Fibroblast of lung (primary cell): ENCODE data around the gene PTPMT1.
"Not testable (repeated sequence)": the region's sequence is repeated elsewhere in the genome, so short reads cannot be mapped to it uniquely, and the experiment has no call there.

Source experiments
- EZH2 ChIP-seq: IDR thresholded peaks from 2 replicates; pipeline ENCODE4 v1.5.1; 2012; ENCODE audit warnings: low read length, control low read depth, mild to moderate bottlenecking; ENCODE audit errors: missing control alignments
- TF ChIP-seq, protein P1 (sequence below), 2 donors: IDR thresholded peaks in 1 of 2; conservative IDR thresholded peaks in 1 of 2; 1 replicate in 1 of 2; 2 replicates in 1 of 2; pipeline ENCODE4 v1.5.1; 2011 to 2012; ENCODE audit warnings: low read length in 2 of 2, control low read depth in 1 of 2, inconsistent platforms in 1 of 2, low read depth in 1 of 2, mild to moderate bottlenecking in 1 of 2

GRCh38 chr11:47546274-47546673 is 19.1 kb upstream of the PTPMT1 start:
- TF ChIP-seq, protein P1, sequence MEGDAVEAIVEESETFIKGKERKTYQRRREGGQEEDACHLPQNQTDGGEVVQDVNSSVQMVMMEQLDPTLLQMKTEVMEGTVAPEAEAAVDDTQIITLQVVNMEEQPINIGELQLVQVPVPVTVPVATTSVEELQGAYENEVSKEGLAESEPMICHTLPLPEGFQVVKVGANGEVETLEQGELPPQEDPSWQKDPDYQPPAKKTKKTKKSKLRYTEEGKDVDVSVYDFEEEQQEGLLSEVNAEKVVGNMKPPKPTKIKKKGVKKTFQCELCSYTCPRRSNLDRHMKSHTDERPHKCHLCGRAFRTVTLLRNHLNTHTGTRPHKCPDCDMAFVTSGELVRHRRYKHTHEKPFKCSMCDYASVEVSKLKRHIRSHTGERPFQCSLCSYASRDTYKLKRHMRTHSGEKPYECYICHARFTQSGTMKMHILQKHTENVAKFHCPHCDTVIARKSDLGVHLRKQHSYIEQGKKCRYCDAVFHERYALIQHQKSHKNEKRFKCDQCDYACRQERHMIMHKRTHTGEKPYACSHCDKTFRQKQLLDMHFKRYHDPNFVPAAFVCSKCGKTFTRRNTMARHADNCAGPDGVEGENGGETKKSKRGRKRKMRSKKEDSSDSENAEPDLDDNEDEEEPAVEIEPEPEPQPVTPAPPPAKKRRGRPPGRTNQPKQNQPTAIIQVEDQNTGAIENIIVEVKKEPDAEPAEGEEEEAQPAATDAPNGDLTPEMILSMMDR (conservative IDR thresholded peaks at IDR 0.05 in 1 of 2, IDR thresholded peaks at IDR 0.05 in 1 of 2; ENCODE audit: low read depth in 1 of 2, low read length in 2 of 2) = not testable (repeated sequence)
- TF ChIP-seq EZH2 = not testable (repeated sequence)
